Mucosa of descending colon (tissue), 3 donors: Measurements from ENCODE around the gene C9orf40. TPM values are rescaled to one million over a fixed set of nuclear protein-coding genes. Genes with fewer than 3 reads are reported as not detected.
A peak's percentile ranks its signal among the peaks of the same experiment; 100 is the strongest.

Experiments
- ATAC-seq: fragments of 200-7000 bp; cut with Tn5 transposase; one replicate; pipeline ENCODE4 v1.9.1; 2020; ENCODE audit warnings: mild to moderate bottlenecking, moderate library complexity
- DNase-seq, 3 donors: peaks; one replicate each; pipeline ENCODE4 v3.0.0-alpha.2; 2020
- H3K36me3 ChIP-seq: fragments of 200-600 bp; one replicate; pipeline ENCODE4 v1.8.0; 2021; ENCODE audit warnings: low read depth, mild to moderate bottlenecking
- H3K4me1 ChIP-seq: fragments of 200-600 bp; one replicate; pipeline ENCODE4 v1.8.0; 2021; ENCODE audit warnings: low read depth, mild to moderate bottlenecking
- H3K4me3 ChIP-seq: fragments of 200-600 bp; one replicate; pipeline ENCODE4 v1.8.0; 2021; ENCODE audit warnings: mild to moderate bottlenecking
- H3K9me3 ChIP-seq: fragments of 200-600 bp; one replicate; pipeline ENCODE4 v1.8.0; 2021; ENCODE audit warnings: mild to moderate bottlenecking
- CTCF ChIP-seq: fragments of 200-600 bp; IDR thresholded peaks from one replicate; pipeline ENCODE4 v1.8.0; 2022; ENCODE audit warnings: antibody characterized with exemption, mild to moderate bottlenecking
- intact Hi-C, 2 donors: fragments of 100-400 bp; cut with DNase I in 1 of 2; cut with micrococcal nuclease in 1 of 2; formaldehyde crosslinking; loops; one replicate each; pipeline versions ENCODE4 v1.11.0 to v1.11.1; 2022; cut with DNase I, micrococcal nuclease
- total RNA-seq, 3 donors: library from RNA; stranded (reverse); fragmentation: NEBNext Ultra II Directional in 2 of 3; extraction: Animal tissue kit (Norgen Biotek cat#: 25700) in 2 of 3; gene quantifications; one replicate each; pipeline versions ENCODE4 v1.2.1 to v1.2.4, GENCODE V29; 2021 to 2023
- donor health status: DM: no; HTN: no; CAD: no; lungs with moderate emphysema.
- donor health status: DM: no; HTN: no; CAD: no.
- donor health status: DM: no; HTN: yes; CAD: no.

Gene C9orf40
- total RNA-seq, 3 donors from 2014 or later, result 7.8 to 8.9 (median 7.8) TPM

- ATAC-seq (no peak), DNase-seq (peak in 2 of 3 donors; percentile 39 to 49)
- no peaks in the 10 kb centered on the region for H3K4me1 ChIP-seq
- peak overlapping the region; percentile 79 for H3K4me3 ChIP-seq
- no peaks in the 10 kb centered on the region for H3K36me3 ChIP-seq
- intact Hi-C loops, result loop anchor here (10.0 kb wide), 2 partner anchors 54 to 124 kb away; no protein-coding TSS in a partner anchor
- no peak for TF ChIP-seq CTCF
- H3K9me3 ChIP-seq, result no peaks in the 10 kb centered on the region
Measured at GRCh38 chr9:74951107-74951720, 1.5 kb downstream of the C9orf40 start.

DNA sequence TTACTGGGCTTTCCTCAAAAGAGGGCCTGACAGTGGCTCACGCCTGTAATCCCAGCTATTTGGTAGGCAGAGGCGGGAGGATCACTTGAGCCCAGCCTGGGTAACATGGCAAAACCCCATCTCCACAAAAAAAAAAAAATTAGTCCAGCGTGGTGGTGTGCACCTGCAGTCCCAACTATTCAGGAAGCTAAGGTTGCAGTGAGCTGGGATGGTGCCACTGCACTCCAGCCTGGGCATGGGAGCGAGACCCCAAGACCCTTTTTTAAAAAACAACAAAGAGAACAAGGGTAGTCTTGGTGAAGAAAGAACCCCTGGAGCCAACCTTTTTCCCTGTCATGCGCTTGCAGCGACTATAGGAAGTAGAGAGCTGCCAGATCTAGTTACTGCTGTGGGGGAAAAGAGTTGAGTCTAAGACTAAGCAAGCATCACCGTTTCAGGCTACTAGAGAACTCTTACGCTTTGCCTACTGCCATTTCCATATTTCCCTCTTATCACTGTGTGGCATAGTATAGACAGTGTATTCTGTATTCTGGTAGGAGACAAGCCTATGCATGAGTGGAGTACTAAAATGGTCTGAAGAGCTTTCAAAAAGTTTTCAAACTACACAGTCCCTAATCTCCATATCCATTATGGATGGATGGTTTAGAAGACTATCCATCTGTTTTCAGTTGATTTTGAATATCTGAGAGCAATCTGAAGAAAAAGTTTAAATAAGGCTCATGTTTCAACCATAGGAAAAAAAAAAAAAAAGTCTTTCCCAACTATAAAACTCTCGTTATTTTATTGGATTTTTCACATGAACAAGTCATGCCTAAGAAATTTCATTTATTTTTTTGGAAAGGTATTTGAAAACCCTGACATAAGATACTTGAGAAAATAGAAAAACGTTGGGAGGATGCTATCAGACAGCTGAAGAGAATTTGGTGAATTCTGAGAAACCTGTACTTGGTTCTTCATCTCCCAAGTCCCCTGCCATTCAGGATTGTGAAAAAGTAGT is 2.6 kb downstream of the C9orf40 start:
- Histone ChIP-seq H3K9me3 (no peaks in the 10 kb centered on the region), H3K4me1 (no peaks in the 10 kb centered on the region), H3K4me3 (no peak overlapping the region), H3K36me3 (no peaks in the 10 kb centered on the region)
- DNase-seq (no peak), ATAC-seq (no peak)
- intact Hi-C loops, result loop anchor here (10.0 kb wide), 2 partner anchors 55 to 125 kb away; no protein-coding TSS in a partner anchor
- no peak for TF ChIP-seq CTCF

- Histone ChIP-seq H3K36me3 (no peaks in the 10 kb centered on the region), H3K9me3 (no peaks in the 10 kb centered on the region), H3K4me1 (no peaks in the 10 kb centered on the region), H3K4me3 (no peak overlapping the region)
- no peak for DNase-seq
- TF ChIP-seq CTCF, result no peak
- ATAC-seq, result no peak
- intact Hi-C loops, result no loop called here
Measured at GRCh38 chr9:74948937-74949336, 3.8 kb downstream of the C9orf40 start.

DNA sequence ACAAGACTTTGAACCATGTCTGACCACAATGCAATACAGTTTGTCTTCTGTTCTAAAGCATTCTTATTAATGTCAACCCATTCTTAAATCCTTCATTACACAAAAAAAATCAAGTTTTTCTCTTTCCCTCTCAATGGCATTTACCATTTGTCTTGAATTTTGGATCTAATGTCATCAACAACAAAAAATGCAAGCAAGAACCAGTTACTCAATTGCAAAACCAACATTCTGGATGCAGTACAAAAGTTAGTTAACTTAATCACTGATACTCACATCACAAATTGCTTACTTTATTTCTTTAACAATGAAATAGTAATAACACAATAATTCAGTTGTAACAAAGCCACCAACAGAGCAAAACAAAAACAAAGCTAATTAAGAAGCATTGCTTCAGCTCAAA is 6.0 kb downstream of the C9orf40 start:
- DNase-seq (no peak), ATAC-seq (no peak)
- intact Hi-C loops, result no loop called here
- Histone ChIP-seq H3K9me3 (no peaks in the 10 kb centered on the region), H3K36me3 (no peaks in the 10 kb centered on the region), H3K4me1 (no peaks in the 10 kb centered on the region), H3K4me3 (no peak overlapping the region)
- no peak for TF ChIP-seq CTCF

GRCh38 chr9:74942801-74943200 is 9.9 kb downstream of the C9orf40 start:
- no peak for TF ChIP-seq CTCF
- ATAC-seq, result peak; percentile 39

More at GRCh38 chr9:74942801-74943200, 9.9 kb downstream of the C9orf40 start:
- H3K4me1 ChIP-seq, result no peaks in the 10 kb centered on the region
- no peak for DNase-seq
- intact Hi-C loops, result no loop called here
- no peaks in the 10 kb centered on the region for H3K9me3 ChIP-seq
- H3K36me3 ChIP-seq, result no peaks in the 10 kb centered on the region
- no peak overlapping the region for H3K4me3 ChIP-seq
